GM23248 (cell line): ENCODE data around the gene AGBL3.

Experiments used
- EZH2 ChIP-seq: fragments of 200-600 bp; sonication (generic); IDR thresholded peaks from 2 replicates; pipeline ENCODE4 v1.6.1; 2018; ENCODE audit warnings: antibody characterized with exemption, mild to moderate bottlenecking; ENCODE audit not compliant: insufficient read depth, poor library complexity, severe bottlenecking
- EZH2phosphoT487 ChIP-seq: fragments of 200-600 bp; sonication (generic); IDR thresholded peaks from 2 replicates; pipeline ENCODE4 v1.6.1; 2018; ENCODE audit warnings: antibody characterized with exemption, moderate library complexity, mild to moderate bottlenecking, low read depth; ENCODE audit not compliant: insufficient read depth

DNA sequence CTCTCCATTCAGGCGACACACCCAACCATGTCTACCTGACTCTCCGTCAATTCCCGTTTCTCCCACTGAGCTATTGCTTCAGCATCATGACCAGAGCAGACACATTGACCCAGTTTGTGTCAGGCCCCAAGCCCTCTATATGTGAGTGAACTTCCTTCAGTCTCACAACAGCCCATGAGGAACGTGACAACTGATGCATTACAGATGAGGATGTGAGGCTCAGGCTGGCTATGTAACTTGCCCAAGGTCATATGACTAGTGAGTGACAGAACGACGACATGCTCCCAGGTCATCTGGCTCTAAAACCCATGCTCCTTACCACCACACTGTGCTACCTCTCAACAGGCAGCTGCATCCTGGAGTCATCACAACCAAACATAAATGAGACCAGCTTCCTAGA, 165.2 kb downstream of the AGBL3 start:
- no peak for TF ChIP-seq EZH2
- no peak for TF ChIP-seq EZH2phosphoT487
